HEK293 (cell line): ENCODE data around the gene DTWD2.

Experiments
- CTCF ChIA-PET: fragments of 350-600 bp; formaldehyde crosslinking; extraction: SDS; loops from one replicate; lab custom pipeline; 2021; ENCODE audit warnings: antibody characterized with exemption; lab: Yijun Ruan, JAX
- POLR2A ChIA-PET: fragments of 300-600 bp; formaldehyde crosslinking; extraction: SDS; loops from one replicate; lab custom pipeline; 2020; ENCODE audit warnings: antibody characterized with exemption, inconsistent platforms; lab: Yijun Ruan, JAX
- H3K27ac ChIP-seq: fragments of 200-500 bp; sonication (Bioruptor generic); 2 replicates; pipeline ENCODE4 v1.5.1; 2014; ENCODE audit warnings: low read depth, low read length, control low read depth, inconsistent platforms; ENCODE audit errors: extremely low read depth
- H3K36me3 ChIP-seq, 2 experiments: fragments of 200-500 bp in 1 of 2; sonication (Bioruptor generic) in 1 of 2; 1 replicate in 1 of 2; 2 replicates in 1 of 2; pipeline ENCODE4 v1.5.1; 2014 to 2017; ENCODE audit warnings: inconsistent platforms in 2 of 2, low read length in 2 of 2; ENCODE audit not compliant: control insufficient read depth in 2 of 2, insufficient read depth in 1 of 2
- H3K4me1 ChIP-seq: fragments of 200-500 bp; sonication (Bioruptor generic); 2 replicates; pipeline ENCODE4 v1.5.1; 2014; ENCODE audit warnings: mild to moderate bottlenecking, low read length, inconsistent platforms; ENCODE audit not compliant: control insufficient read depth, insufficient read depth
- H3K4me3 ChIP-seq: 2 replicates; pipeline ENCODE4 v1.5.1; 2011; ENCODE audit warnings: low read depth, mild to moderate bottlenecking, control low read depth, low read length, moderate library complexity
- H3K9me3 ChIP-seq: fragments of 200-500 bp; sonication (Bioruptor generic); 2 replicates; pipeline ENCODE4 v1.5.1; 2014; ENCODE audit warnings: low read depth, low read length, inconsistent platforms; ENCODE audit not compliant: control insufficient read depth, insufficient read depth
- KLF9 ChIP-seq: fragments of 450-650 bp; formaldehyde crosslinking; IDR thresholded peaks from 2 replicates; pipeline ENCODE4 v1.5.1; 2016; ENCODE audit warnings: missing biosample characterization, missing genetic modification characterization, low read depth
- PRDM1 ChIP-seq: fragments of 450-650 bp; formaldehyde crosslinking; IDR thresholded peaks from 2 replicates; pipeline ENCODE4; 2016; ENCODE audit warnings: missing biosample characterization, missing genetic modification characterization
- RBAK ChIP-seq: fragments of 450-650 bp; formaldehyde crosslinking; IDR thresholded peaks from 2 replicates; pipeline ENCODE4 v1.5.1; 2016; ENCODE audit warnings: missing biosample characterization, missing genetic modification characterization
- SALL2 ChIP-seq: fragments of 450-650 bp; formaldehyde crosslinking; IDR thresholded peaks from 2 replicates; pipeline ENCODE4 v1.5.0; 2017; ENCODE audit warnings: missing biosample characterization, mild to moderate bottlenecking, missing genetic modification characterization, borderline replicate concordance
- TSHZ1 ChIP-seq: fragments of 450-650 bp; formaldehyde crosslinking; IDR thresholded peaks from 2 replicates; pipeline ENCODE4 v1.5.1; 2016; ENCODE audit warnings: missing biosample characterization, missing genetic modification characterization, borderline replicate concordance
- ZBTB11 ChIP-seq: fragments of 450-650 bp; formaldehyde crosslinking; conservative IDR thresholded peaks from 2 replicates; pipeline ENCODE4 v1.5.1; 2016; ENCODE audit warnings: low read depth, missing biosample characterization, missing genetic modification characterization
- ZBTB48 ChIP-seq: fragments of 450-650 bp; formaldehyde crosslinking; IDR thresholded peaks from 2 replicates; pipeline ENCODE4 v1.5.1; 2016; ENCODE audit warnings: missing biosample characterization, missing genetic modification characterization
- ZFP41 ChIP-seq: fragments of 450-650 bp; formaldehyde crosslinking; IDR thresholded peaks from 2 replicates; pipeline ENCODE4 v1.5.1; 2016; ENCODE audit warnings: missing biosample characterization, missing genetic modification characterization, borderline replicate concordance
- ZNF112 ChIP-seq: fragments of 450-650 bp; formaldehyde crosslinking; IDR thresholded peaks from 2 replicates; pipeline ENCODE4 v1.5.0; 2017; ENCODE audit warnings: missing biosample characterization, missing genetic modification characterization
- ZNF26 ChIP-seq: fragments of 450-650 bp; formaldehyde crosslinking; IDR thresholded peaks from 2 replicates; pipeline ENCODE4 v1.5.1; 2016; ENCODE audit warnings: missing biosample characterization, missing genetic modification characterization
- ZNF37A ChIP-seq: fragments of 450-650 bp; IDR thresholded peaks from 2 replicates; pipeline ENCODE4 v1.5.1; 2018; ENCODE audit warnings: missing biosample characterization, missing genetic modification characterization
- ZNF394 ChIP-seq: fragments of 450-650 bp; formaldehyde crosslinking; IDR thresholded peaks from 2 replicates; pipeline ENCODE4 v1.5.1; 2016; ENCODE audit warnings: missing biosample characterization, missing genetic modification characterization, mild to moderate bottlenecking, moderate library complexity, borderline replicate concordance
- ZNF449 ChIP-seq: fragments of 450-650 bp; formaldehyde crosslinking; IDR thresholded peaks from 2 replicates; pipeline ENCODE4 v1.5.1; 2017; ENCODE audit warnings: missing biosample characterization, mild to moderate bottlenecking, missing genetic modification characterization, moderate library complexity
- ZNF501 ChIP-seq: fragments of 450-650 bp; formaldehyde crosslinking; IDR thresholded peaks from 2 replicates; pipeline ENCODE4 v1.5.1; 2016; ENCODE audit warnings: missing biosample characterization, missing genetic modification characterization
- ZNF560 ChIP-seq: fragments of 450-650 bp; formaldehyde crosslinking; IDR thresholded peaks from 2 replicates; pipeline ENCODE4 v1.5.1; 2017; ENCODE audit warnings: missing biosample characterization, missing genetic modification characterization, borderline replicate concordance
- ZNF571 ChIP-seq: fragments of 450-650 bp; formaldehyde crosslinking; IDR thresholded peaks from 2 replicates; pipeline ENCODE4 v1.5.0; 2017; ENCODE audit warnings: missing biosample characterization, missing genetic modification characterization
- ZNF621 ChIP-seq: fragments of 450-650 bp; formaldehyde crosslinking; IDR thresholded peaks from 2 replicates; pipeline ENCODE4 v1.5.1; 2017; ENCODE audit warnings: missing biosample characterization, missing genetic modification characterization
- ZNF626 ChIP-seq: fragments of 450-650 bp; sonication (Bioruptor Pico); formaldehyde crosslinking; IDR thresholded peaks from 2 replicates; pipeline ENCODE4 v1.5.1; 2018; ENCODE audit warnings: missing biosample characterization, missing genetic modification characterization, inconsistent platforms
- ZNF654 ChIP-seq: fragments of 450-650 bp; formaldehyde crosslinking; IDR thresholded peaks from 2 replicates; pipeline ENCODE4 v1.5.1; 2016; ENCODE audit warnings: low read depth, missing biosample characterization, missing genetic modification characterization
- ZNF660 ChIP-seq: fragments of 450-650 bp; IDR thresholded peaks from 2 replicates; pipeline ENCODE4 v1.5.1; 2018; ENCODE audit warnings: missing biosample characterization, mild to moderate bottlenecking, missing genetic modification characterization
- ZNF791 ChIP-seq: fragments of 450-650 bp; formaldehyde crosslinking; IDR thresholded peaks from 2 replicates; pipeline ENCODE4 v1.5.1; 2016; ENCODE audit warnings: missing biosample characterization, missing genetic modification characterization
- ZNF837 ChIP-seq: fragments of 450-650 bp; formaldehyde crosslinking; IDR thresholded peaks from 2 replicates; pipeline ENCODE4 v1.5.1; 2016; ENCODE audit warnings: missing biosample characterization, missing genetic modification characterization
- TF ChIP-seq, protein P1 (sequence below): fragments of 450-650 bp; IDR thresholded peaks from 2 replicates; pipeline ENCODE4 v1.5.1; 2018; ENCODE audit warnings: missing biosample characterization, missing genetic modification characterization

DTWD2 gene

DNA sequence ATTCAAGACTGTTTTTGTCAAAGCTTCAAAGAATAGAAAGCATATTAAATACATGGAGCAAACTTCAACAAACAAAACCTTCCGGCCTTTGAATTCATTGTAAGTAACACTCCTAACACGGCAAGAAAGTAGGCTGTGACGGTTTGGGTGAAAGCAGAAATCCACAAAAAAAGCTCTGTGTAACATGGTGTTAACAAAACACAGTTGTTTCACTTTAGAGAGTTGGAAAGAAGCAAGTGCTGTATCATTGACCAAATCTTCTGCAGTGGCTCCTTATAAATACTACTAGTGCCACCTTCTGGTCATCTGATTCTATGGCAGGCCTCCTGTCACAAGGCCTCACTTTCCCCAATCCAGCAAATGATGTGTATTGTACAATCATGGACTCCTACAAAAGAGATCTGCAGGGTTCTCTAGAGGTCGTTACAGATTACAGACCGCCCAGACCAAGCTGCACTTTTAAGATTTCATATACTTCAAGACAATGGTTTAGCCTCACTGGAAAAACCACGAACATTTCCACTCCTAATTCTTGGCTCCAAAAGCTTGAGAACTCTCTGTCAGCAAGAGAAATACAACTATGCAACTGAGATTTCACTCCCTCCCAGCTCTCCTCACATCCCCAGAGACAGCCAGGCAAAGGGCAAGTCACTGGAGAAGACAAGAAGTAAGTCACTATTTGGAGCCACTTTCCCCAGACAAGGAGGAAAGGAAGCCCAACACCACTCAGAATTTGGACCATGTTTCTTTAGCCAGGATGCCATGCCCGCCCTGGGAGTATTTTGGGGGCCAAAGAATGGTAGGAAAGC is 196.2 kb downstream of the DTWD2 start:
- no peaks in the 10 kb centered on the region for H3K4me1 ChIP-seq
- no peak overlapping the region for H3K27ac ChIP-seq
- ChIA-PET CTCF (interaction anchor here (0.6 to 2.5 kb wide), 30 partner anchors 8 to 1945 kb away, joined by 3 to 10 read pairs (median 4); no protein-coding TSS in a partner anchor), POLR2A (no interaction called here)
- H3K4me3 ChIP-seq, result no peak overlapping the region
- no peaks in the 10 kb centered on the region for H3K36me3 ChIP-seq
- H3K9me3 ChIP-seq, result no peaks in the 10 kb centered on the region
- no peak for TF ChIP-seq ZNF837 (tag by site-specific recombination)
- no peak for TF ChIP-seq ZNF26 (tag by site-specific recombination)
- TF ChIP-seq ZNF621 (tag by site-specific recombination), result no peak
- TF ChIP-seq ZFP41 (tag by site-specific recombination), result no peak
- no peak for TF ChIP-seq ZNF501 (tag by site-specific recombination)
- TF ChIP-seq ZNF394 (tag by site-specific recombination), result no peak
- no peak for TF ChIP-seq RBAK
- peak; percentile 76 for TF ChIP-seq PRDM1
- TF ChIP-seq, protein P1, sequence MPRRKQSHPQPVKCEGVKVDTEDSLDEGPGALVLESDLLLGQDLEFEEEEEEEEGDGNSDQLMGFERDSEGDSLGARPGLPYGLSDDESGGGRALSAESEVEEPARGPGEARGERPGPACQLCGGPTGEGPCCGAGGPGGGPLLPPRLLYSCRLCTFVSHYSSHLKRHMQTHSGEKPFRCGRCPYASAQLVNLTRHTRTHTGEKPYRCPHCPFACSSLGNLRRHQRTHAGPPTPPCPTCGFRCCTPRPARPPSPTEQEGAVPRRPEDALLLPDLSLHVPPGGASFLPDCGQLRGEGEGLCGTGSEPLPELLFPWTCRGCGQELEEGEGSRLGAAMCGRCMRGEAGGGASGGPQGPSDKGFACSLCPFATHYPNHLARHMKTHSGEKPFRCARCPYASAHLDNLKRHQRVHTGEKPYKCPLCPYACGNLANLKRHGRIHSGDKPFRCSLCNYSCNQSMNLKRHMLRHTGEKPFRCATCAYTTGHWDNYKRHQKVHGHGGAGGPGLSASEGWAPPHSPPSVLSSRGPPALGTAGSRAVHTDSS (tag by site-specific recombination), result no peak
- peak; percentile 53; the same call in 1 of the 2 replicates for TF ChIP-seq ZNF660 (tag by site-specific recombination)
- peak; percentile 87 for TF ChIP-seq ZNF654 (tag by site-specific recombination)
- no peak for TF ChIP-seq ZNF37A
- no peak for TF ChIP-seq ZNF560 (tag by site-specific recombination)

DNA sequence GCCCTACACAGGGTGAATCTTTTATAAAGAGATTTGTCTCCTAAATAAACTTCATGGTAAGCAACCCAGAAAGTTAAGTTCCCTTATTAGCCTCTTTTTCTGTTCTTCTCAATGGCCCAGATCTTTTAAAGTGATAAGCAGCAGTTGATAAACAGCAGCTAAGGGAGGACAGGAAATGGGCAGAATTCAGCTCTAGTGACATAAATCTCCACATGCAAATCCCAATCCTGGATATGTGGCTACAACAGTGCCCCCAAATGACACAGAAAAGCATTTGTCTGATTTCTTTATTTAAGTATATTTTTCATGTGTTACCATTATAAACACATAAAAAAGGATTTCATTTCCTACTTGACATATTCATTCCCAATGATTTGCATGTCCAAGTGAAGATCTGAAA is 199.0 kb downstream of the DTWD2 start:
- ChIA-PET CTCF (no interaction called here), POLR2A (no interaction called here)
- TF ChIP-seq ZNF112 (tag by site-specific recombination) (no peak), ZNF37A (no peak), ZNF837 (tag by site-specific recombination) (no peak), ZNF626 (tag by site-specific recombination) (no peak), ZNF449 (tag by site-specific recombination) (no peak), KLF9 (tag by site-specific recombination) (no peak), ZNF791 (tag by site-specific recombination) (no peak), ZBTB48 (no peak), ZBTB11 (tag by site-specific recombination) (no peak), ZNF571 (no peak), TSHZ1 (no peak), SALL2 (no peak)

More for the DNA sequence above, 199.0 kb downstream of the DTWD2 start:
- H3K27ac ChIP-seq, result no peak overlapping the region
- no peaks in the 10 kb centered on the region for H3K9me3 ChIP-seq
- H3K4me3 ChIP-seq, result no peak overlapping the region
- H3K36me3 ChIP-seq, result no peaks in the 10 kb centered on the region
- no peaks in the 10 kb centered on the region for H3K4me1 ChIP-seq
